Mesothelial cell of epicardium (in vitro differentiated cells): ENCODE measurements around the gene SULT1B1. TPM values are rescaled to one million over a fixed set of nuclear protein-coding genes. Genes with fewer than 3 reads are reported as not detected.

Experiments used
- DNase-seq, 2 experiments: peaks; one replicate each; pipeline ENCODE4 v3.0.0; 2021; ENCODE audit warnings: low spot score in 2 of 2; ENCODE audit not compliant: unreplicated experiment in 2 of 2
- H3K27ac Mint-ChIP-seq: 2 replicates; pipeline ENCODE4 v1.8.0; 2021; ENCODE audit warnings: mixed read lengths
- H3K27me3 Mint-ChIP-seq: 2 replicates; pipeline ENCODE4 v1.8.0; 2021; ENCODE audit warnings: low read depth, mixed read lengths
- H3K36me3 Mint-ChIP-seq: 2 replicates; pipeline ENCODE4 v1.8.0; 2021; ENCODE audit warnings: mixed read lengths
- H3K4me1 Mint-ChIP-seq: 2 replicates; pipeline ENCODE4 v1.8.0; 2021; ENCODE audit warnings: mixed read lengths
- H3K4me3 Mint-ChIP-seq: 2 replicates; pipeline ENCODE4 v1.8.0; 2021; ENCODE audit warnings: mild to moderate bottlenecking, moderate library complexity, mixed read lengths
- H3K9me3 Mint-ChIP-seq: 2 replicates; pipeline ENCODE4 v1.8.0; 2021; ENCODE audit warnings: mixed read lengths
- total RNA-seq: library from RNA; stranded (reverse); gene quantifications from 3 replicates; pipeline ENCODE4 v1.2.1, GENCODE V29; 2021
- TF ChIP-seq, protein P1 (sequence below): fragments of 200-600 bp; sonication (generic); IDR thresholded peaks from one replicate; pipeline ENCODE4 v1.5.0; 2021; ENCODE audit warnings: antibody characterized with exemption; ENCODE audit not compliant: unreplicated experiment

Gene SULT1B1
- total RNA-seq, 1 donor from 2014 or later = 0.34 TPM

DNA sequence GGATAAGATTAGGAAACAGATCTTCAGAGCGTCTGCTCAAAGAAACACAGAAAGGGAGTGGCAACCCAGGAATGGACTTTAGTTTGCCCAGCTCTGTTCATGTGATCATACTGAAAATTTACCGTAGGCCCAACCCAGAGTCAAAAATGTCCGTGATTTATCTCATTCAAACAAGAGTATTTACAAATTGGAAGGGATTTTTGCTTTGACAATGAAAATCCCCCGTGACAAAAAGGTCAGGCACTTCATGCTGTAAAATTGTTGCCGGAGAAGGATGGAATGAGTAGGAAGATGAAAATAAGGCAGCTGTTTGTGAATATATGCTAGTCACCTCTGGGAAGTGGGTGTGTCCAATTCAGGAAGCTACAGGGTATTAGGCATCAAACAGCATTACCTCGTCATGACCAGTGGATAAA lies 1.2 kb downstream of the SULT1B1 start:
- no peak for DNase-seq
- Mint-ChIP-seq H3K27ac (peak overlapping the region; percentile 27), H3K36me3 (no peaks in the 10 kb centered on the region), H3K4me1 (peaks cover 22% of the 10 kb centered on the region), H3K9me3 (no peaks in the 10 kb centered on the region), H3K4me3 (no peak overlapping the region), H3K27me3 (no peaks in the 10 kb centered on the region)
- TF ChIP-seq, protein P1, sequence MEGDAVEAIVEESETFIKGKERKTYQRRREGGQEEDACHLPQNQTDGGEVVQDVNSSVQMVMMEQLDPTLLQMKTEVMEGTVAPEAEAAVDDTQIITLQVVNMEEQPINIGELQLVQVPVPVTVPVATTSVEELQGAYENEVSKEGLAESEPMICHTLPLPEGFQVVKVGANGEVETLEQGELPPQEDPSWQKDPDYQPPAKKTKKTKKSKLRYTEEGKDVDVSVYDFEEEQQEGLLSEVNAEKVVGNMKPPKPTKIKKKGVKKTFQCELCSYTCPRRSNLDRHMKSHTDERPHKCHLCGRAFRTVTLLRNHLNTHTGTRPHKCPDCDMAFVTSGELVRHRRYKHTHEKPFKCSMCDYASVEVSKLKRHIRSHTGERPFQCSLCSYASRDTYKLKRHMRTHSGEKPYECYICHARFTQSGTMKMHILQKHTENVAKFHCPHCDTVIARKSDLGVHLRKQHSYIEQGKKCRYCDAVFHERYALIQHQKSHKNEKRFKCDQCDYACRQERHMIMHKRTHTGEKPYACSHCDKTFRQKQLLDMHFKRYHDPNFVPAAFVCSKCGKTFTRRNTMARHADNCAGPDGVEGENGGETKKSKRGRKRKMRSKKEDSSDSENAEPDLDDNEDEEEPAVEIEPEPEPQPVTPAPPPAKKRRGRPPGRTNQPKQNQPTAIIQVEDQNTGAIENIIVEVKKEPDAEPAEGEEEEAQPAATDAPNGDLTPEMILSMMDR = no peak

DNA sequence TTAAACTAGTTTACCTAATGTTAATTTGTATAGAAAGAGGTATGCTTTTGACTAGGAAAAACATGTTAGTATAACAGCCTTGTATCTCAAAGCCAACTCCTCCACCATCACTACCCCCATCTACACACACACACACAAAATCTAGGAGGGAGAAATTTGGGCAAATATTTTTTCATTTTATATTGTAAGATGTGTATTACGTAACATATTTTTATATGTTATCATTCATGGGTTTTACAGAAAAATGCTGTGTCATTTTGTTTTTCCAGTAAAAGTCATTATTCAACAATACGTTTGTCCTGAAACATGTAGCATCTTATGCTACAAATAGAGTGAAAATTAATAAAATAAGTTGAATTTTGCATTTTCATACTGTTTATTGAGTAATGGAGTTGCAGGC lies 3.0 kb downstream of the SULT1B1 start:
- Mint-ChIP-seq H3K9me3 (no peaks in the 10 kb centered on the region), H3K27me3 (no peaks in the 10 kb centered on the region), H3K4me3 (no peak overlapping the region), H3K27ac (no peak overlapping the region), H3K4me1 (peaks cover 20% of the 10 kb centered on the region), H3K36me3 (no peaks in the 10 kb centered on the region)
- no peak for DNase-seq
- TF ChIP-seq, protein P1 = no peak

DNA sequence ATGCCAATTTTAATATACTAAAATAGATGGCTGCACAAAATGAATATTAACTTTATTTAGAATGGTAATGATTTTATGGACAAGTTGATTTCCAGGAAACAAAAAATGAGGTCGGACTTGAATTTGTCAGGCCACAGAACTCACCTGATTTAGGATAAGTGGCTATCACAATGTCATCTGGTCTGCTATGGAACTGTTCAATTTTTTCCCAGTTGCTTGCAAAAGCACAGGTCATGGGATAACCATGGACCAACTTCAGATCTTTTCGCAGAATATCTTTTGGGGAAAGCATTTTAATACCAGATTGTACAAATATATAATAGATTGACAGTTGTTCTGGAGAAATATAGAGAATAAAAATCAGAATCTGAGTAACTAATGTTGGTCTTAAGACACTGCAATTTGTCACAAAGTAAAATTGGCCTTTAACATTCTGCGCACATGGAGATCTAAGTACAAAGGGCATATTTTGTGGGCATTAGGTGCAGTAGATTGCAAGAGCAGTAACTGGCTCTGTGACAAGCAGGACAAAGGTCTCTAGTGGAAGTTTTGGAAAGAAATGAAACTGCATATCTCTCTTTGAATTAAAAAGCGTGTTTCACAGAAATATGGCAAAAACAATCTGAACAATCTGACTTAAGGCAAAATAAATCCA lies 5.4 kb downstream of the SULT1B1 start:
- Mint-ChIP-seq H3K9me3 (peaks cover 3% of the 10 kb centered on the region), H3K4me3 (no peak overlapping the region), H3K27ac (no peak overlapping the region), H3K36me3 (no peaks in the 10 kb centered on the region), H3K27me3 (no peaks in the 10 kb centered on the region), H3K4me1 (peaks cover 18% of the 10 kb centered on the region)
- DNase-seq = no peak
- TF ChIP-seq, protein P1 = no peak

GRCh38 chr4:69753686-69754085 lies 6.7 kb downstream of the SULT1B1 start:
- Mint-ChIP-seq H3K9me3 (peaks cover 3% of the 10 kb centered on the region), H3K27me3 (no peaks in the 10 kb centered on the region), H3K36me3 (no peaks in the 10 kb centered on the region), H3K4me1 (peaks cover 15% of the 10 kb centered on the region), H3K4me3 (no peak overlapping the region), H3K27ac (no peak overlapping the region)
- no peak for DNase-seq
- TF ChIP-seq, protein P1 = no peak

DNA sequence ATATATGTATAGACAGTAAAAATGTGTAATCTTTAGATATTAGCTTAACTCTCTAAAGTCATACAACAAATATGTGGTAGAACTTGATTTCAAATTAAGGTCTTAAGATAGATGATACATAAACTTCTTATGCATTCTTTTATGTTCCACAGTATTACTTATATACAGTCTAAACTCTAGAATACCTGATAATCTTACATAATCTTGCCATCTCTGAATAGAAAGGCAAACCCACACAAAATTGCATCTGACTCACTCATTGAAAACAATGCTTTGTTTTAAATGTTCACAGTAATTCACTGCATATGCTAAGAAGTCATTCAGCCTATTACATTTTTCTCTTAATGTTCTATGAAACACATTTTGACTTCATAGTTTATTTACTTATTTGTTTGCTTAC lies 10.1 kb downstream of the SULT1B1 start:
- H3K9me3 Mint-ChIP-seq = peaks cover 16% of the 10 kb centered on the region
- H3K27me3 Mint-ChIP-seq = no peaks in the 10 kb centered on the region
- peaks cover 19% of the 10 kb centered on the region for H3K4me1 Mint-ChIP-seq
- no peak overlapping the region for H3K27ac Mint-ChIP-seq
- H3K4me3 Mint-ChIP-seq = no peak overlapping the region
- TF ChIP-seq, protein P1 = no peak
- H3K36me3 Mint-ChIP-seq = no peaks in the 10 kb centered on the region
- DNase-seq = no peak

GRCh38 chr4:69749771-69750170 lies 10.6 kb downstream of the SULT1B1 start:
- Mint-ChIP-seq H3K4me3 (no peak overlapping the region), H3K27ac (no peak overlapping the region), H3K4me1 (peaks cover 16% of the 10 kb centered on the region), H3K9me3 (peaks cover 17% of the 10 kb centered on the region), H3K36me3 (no peaks in the 10 kb centered on the region), H3K27me3 (no peaks in the 10 kb centered on the region)
- TF ChIP-seq, protein P1 = no peak
- DNase-seq = no peak
